SIG-M5 treated with dmso at 0.1 percent for 504 hours (cell line): ENCODE data around the gene TRIM37.
"Not testable (repeated sequence)": the region's sequence is repeated elsewhere in the genome, so short reads cannot be mapped to it uniquely, and the experiment has no call there.

Source experiments
- DNase-seq: peaks from one replicate; lab custom pipeline; 2025; ENCODE audit not compliant: unreplicated experiment; lab: John Stamatoyannopoulos, UW

Gene TRIM37

GRCh38 chr17:59106463-59107305, at the start of gene TRIM37:
Gene TRIM37 (minus strand): TSS chr17:59106880. CDS start chr17:59106461, 419 bp downstream.
- peak; percentile 100 for DNase-seq

GRCh38 chr17:59155439-59156177, 48.9 kb upstream of the TRIM37 start, which contains the start of gene PRR11:
Gene PRR11 (plus strand): TSS chr17:59155746. CDS start chr17:59169753, 14,007 bp downstream.
- peak; percentile 100 for DNase-seq

- peak; percentile 92 for DNase-seq
These were observed 48.2 kb upstream of the TRIM37 start, which contains the start of gene SKA2 for GRCh38 chr17:59154721-59155438. Gene SKA2 (minus strand): TSS chr17:59155186. CDS start chr17:59155163, 23 bp downstream.

GRCh38 chr17:59154292-59154720, 47.6 kb upstream of the TRIM37 start:
- DNase-seq, result peak; percentile 52

- DNase-seq, result no peak
These were observed 46.2 kb upstream of the TRIM37 start for GRCh38 chr17:59152925-59153324.

GRCh38 chr17:59151591-59151990, 44.9 kb upstream of the TRIM37 start:
- DNase-seq, result no peak

GRCh38 chr17:59151006-59151405, 44.3 kb upstream of the TRIM37 start:
- DNase-seq, result no peak

GRCh38 chr17:59149841-59150511, 43.3 kb upstream of the TRIM37 start:
- DNase-seq, result no peak

GRCh38 chr17:59149051-59149450, 42.4 kb upstream of the TRIM37 start:
- DNase-seq, result no peak

- DNase-seq, result no peak
These were observed 39.0 kb upstream of the TRIM37 start for GRCh38 chr17:59145571-59146096.

- no peak for DNase-seq
These were observed 35.2 kb upstream of the TRIM37 start for GRCh38 chr17:59141860-59142259.

GRCh38 chr17:59139939-59140338, 33.3 kb upstream of the TRIM37 start:
- DNase-seq, result no peak

- DNase-seq, result not testable (repeated sequence)
These were observed 31.7 kb upstream of the TRIM37 start for GRCh38 chr17:59138339-59138738.

GRCh38 chr17:59131131-59131530, 24.5 kb upstream of the TRIM37 start:
- no peak for DNase-seq

- DNase-seq, result no peak
These were observed 23.1 kb upstream of the TRIM37 start for GRCh38 chr17:59129814-59130213.

GRCh38 chr17:59126809-59127417, 20.2 kb upstream of the TRIM37 start:
- no peak for DNase-seq

- no peak for DNase-seq
These were observed 18.0 kb upstream of the TRIM37 start for GRCh38 chr17:59124665-59125064.

GRCh38 chr17:59121901-59122480, 15.3 kb upstream of the TRIM37 start:
- peak; percentile 66 for DNase-seq

- DNase-seq, result no peak
These were observed 8.8 kb upstream of the TRIM37 start for GRCh38 chr17:59115474-59115873.

GRCh38 chr17:59111539-59111938, 4.9 kb upstream of the TRIM37 start:
- DNase-seq, result no peak
